ENCODE results near the gene DMD.

DMD gene

GRCh38 chrX:31705816-31706215 lies 1505.5 kb downstream of the DMD start:
- no peak for DNase-seq (ENCODE audit: low read depth)

DNA sequence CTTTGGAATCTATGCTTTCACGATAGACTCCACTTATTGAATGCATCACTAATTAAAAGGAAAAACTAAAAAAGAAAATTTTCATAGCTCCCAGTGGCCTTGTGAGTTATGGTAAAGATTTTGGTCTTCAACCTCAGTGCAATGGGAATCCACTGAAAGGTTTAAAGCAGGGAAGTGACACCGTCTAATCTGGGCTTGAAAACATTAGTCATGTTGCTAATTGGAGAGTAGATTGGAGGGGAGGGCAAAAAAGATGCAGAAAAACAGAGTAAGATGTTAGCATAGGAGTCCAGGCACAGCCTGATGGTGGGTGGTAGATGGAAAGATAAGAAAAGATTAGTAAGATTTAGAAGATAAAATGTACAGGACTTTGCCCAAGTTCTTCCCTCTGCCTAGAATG lies 1506.4 kb downstream of the DMD start:
- DNase-seq (ENCODE audit: low read depth): no peak

- DNase-seq (ENCODE audit: low read depth): no peak
Measured at GRCh38 chrX:31702222-31702621, 1509.1 kb downstream of the DMD start.

GRCh38 chrX:31697294-31697916 lies 1513.9 kb downstream of the DMD start:
- no peak for DNase-seq (ENCODE audit: low read depth)

DNA sequence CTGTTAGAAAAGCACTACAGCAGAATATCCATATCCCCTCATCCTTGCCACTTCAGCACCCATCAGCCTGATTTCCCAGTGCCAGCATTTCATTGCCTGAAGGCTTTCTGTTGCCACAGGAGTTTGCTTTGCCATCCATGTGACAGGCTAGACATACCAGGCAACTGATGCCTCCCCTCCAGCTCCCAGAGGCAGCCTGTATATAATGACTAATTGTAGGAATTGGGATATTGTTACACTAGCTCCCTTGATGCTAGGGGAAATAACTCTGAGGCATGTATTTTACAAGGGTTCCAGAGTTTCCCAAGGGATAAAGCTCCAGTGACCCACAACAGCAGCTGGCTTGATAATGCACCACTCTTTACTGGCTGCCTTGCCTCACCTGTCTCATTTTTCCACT lies 1531.5 kb downstream of the DMD start:
- no peak for DNase-seq (ENCODE audit: low read depth)

DNA sequence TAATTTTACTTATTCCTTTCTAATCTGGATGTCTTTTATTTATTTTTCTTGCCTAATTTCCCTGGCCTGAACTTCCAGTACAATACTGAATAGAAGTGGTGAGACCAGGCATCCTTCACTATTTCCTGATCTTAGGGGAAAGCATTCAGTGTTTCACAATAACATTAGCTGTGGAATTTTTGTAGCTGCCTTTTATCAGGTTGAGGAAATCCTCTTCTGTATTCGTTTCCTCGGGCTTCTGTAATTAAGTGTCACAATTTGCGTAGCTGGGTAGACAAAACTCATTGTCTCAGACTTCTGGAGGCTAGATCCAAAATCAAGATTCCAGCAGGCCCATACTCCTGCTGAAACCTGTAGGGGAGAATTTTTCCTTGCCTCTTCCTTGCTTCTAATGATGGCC lies 1541.1 kb downstream of the DMD start:
- DNase-seq (ENCODE audit: low read depth): no peak

- no peak for DNase-seq (ENCODE audit: low read depth)
Measured at GRCh38 chrX:31665454-31665853, 1545.9 kb downstream of the DMD start.

DNA sequence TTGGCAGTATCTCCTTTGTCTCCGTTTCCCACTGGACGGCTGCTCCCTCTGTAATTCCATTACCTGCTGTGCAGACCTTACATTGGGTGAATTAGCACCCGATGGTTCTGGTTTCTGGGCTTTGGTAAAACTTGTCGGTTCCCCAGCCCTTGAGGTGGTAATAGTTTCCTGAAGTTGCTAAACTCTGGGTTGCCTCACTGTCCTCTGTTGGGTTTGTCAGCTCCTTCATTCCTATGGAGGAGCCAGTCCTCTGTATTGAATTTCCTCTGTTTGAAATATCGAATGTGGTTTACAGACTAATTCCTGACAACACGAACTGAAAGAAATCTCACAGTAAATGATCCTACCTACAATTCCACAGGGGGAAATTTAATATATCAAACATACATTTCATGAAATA lies 1548.2 kb downstream of the DMD start:
- no peak for DNase-seq (ENCODE audit: low read depth)

DNA sequence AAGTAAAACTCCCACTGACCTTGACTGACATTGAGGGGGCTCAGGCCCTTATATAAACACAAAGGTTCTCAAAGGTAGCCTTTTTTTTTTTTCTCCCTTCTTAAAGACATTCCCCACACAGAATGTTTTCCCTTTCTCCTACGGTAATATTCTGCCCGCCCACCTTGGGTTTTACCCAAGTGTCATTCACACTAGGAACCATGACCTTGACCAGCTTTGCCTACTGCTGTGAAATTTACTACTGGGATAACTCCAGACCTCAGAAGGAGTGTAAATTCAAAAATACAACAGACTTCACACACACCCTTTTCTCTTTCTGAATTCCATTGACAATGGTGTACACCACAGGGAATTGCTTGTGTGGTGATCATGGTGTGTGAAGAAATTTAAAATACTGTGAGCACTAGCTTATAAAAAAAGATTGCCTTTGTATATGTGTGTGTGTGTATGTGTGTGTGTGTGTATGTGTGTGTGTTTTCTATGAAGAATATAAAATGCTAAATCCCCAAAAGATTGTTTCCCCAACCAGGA lies 1550.0 kb downstream of the DMD start:
- DNase-seq (ENCODE audit: low read depth): no peak

DNA sequence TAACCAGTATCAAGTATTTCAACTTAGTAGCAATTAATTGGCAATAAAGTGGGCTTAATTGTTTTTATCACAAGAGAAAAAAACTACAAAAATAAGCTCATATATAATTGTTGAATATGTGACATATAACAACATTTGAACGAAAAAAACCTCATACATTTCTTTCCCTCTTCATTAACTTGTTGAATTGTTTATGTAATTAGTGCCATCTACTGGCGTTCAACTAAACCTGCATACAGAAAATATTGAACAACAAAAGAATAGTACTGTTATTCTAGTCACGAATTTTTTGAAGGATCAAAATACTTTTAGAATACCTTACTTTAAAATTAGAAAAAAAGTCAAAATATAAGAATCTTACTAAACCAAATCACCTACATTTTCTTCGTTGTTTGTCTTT lies 1553.0 kb downstream of the DMD start:
- DNase-seq (ENCODE audit: low read depth): no peak

GRCh38 chrX:31656013-31656412 lies 1555.3 kb downstream of the DMD start:
- peak; percentile 8 for DNase-seq (ENCODE audit: low read depth)

DNA sequence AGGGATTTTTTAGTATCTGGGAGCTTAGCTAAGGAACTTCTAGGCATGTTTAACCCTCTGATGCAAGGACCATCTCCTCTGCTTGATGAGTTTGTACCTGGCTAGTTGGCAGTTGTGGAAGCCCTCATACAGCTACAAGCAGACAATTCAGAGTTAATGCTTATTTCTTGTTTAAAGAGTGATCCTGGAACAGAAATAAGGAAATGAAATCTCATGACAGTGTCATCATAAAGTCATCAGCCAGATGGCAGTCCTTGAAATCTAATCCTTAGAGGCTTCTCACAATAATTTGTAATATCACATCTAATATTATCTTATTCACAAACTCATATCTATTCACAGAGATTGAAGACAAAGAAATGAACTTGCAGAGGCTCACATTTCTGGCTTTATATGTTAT lies 1557.9 kb downstream of the DMD start:
- DNase-seq (ENCODE audit: low read depth): no peak

DNA sequence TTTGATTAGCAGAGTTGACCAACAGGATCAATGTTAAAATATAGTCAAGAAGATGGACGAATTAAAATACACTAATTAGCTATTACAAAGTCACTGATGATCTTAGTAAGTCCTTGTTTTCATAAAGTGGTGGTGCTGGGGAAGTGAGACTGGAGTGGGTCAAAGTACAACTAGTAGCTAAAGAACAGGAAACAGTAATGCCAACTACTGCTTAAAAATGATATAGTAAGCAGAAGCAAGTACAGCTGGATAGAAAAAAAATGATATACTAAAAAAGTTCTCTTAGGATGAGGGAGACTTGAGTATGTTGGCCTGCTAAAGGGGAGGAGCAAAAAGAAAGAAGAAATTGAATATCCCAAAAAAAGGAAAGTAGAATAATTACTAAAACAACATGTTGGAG lies 1558.7 kb downstream of the DMD start:
- DNase-seq (ENCODE audit: low read depth): no peak

DNA sequence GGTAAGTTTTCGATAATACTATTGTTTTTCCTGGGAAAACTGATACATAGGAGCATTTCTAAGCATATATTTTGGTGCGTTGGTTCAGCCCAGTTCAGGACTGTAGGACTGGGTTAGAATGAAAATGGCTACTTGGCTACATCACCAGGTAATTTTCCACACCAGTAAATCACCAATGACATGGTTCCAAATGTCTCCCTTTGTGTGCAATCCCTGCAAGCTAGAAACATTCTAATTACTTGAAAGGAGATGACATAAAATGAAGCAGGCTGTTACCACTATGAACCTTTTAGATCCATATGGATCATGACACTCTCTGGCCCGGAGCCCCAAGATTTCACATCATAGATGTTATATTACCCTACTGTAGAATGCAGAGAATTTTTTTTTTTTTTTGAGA lies 1562.1 kb downstream of the DMD start:
- no peak for DNase-seq (ENCODE audit: low read depth)

- DNase-seq (ENCODE audit: low read depth): no peak
Measured at GRCh38 chrX:31633349-31633748, 1578.0 kb downstream of the DMD start.

DNA sequence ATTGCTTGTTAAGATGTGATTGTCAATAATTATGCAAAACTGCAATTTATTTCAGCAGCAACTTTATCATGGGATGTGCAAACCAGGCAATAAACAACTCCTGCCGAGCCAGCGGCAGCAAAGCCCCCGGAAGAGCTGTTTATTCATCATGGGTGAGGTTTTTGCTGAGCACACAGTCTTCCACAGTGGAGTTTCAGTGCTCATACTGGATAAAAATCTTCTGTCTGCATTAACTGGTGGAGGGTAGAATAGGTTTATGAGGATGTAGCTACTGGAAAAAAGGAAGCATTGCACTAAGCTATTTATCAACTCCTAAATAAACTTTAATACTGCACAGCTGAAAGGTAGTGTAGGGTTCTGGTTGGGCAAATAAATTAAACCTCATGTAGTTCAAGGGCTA lies 1582.2 kb downstream of the DMD start:
- no peak for DNase-seq (ENCODE audit: low read depth)

GRCh38 chrX:31609130-31609529 lies 1602.2 kb downstream of the DMD start:
- DNase-seq (ENCODE audit: low read depth): no peak

- DNase-seq (ENCODE audit: low read depth): no peak
Measured at GRCh38 chrX:31608638-31609037, 1602.7 kb downstream of the DMD start.

GRCh38 chrX:31606771-31607170 lies 1604.6 kb downstream of the DMD start:
- DNase-seq (ENCODE audit: low read depth): no peak

- DNase-seq (ENCODE audit: low read depth): no peak
Measured at GRCh38 chrX:31604629-31605221, 1606.6 kb downstream of the DMD start.

GRCh38 chrX:31603411-31604120 lies 1607.8 kb downstream of the DMD start:
- DNase-seq (ENCODE audit: low read depth): no peak

DNA sequence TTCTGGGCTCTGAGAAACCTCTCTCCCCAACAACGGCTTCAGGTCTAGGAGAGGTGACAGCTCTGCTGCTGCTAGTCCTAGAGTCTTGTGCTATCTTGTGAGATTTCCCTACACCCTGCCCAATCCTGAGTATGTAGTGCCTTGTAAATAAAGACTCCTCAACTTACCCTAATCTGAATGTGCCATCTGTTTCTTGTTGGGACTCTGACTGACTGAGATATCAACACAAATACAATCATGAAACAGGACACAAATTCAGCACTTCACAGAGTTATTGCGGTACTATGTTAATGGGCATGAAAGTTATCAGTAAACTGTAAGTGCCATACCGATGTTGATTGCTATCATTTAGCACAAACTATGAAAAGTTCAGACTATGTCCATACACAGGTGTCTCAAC lies 1610.5 kb downstream of the DMD start:
- DNase-seq (ENCODE audit: low read depth): no peak

GRCh38 chrX:31593353-31593752 lies 1618.0 kb downstream of the DMD start:
- DNase-seq (ENCODE audit: low read depth): no peak
